Measurements from ENCODE around the gene GSS.

GSS gene

DNA sequence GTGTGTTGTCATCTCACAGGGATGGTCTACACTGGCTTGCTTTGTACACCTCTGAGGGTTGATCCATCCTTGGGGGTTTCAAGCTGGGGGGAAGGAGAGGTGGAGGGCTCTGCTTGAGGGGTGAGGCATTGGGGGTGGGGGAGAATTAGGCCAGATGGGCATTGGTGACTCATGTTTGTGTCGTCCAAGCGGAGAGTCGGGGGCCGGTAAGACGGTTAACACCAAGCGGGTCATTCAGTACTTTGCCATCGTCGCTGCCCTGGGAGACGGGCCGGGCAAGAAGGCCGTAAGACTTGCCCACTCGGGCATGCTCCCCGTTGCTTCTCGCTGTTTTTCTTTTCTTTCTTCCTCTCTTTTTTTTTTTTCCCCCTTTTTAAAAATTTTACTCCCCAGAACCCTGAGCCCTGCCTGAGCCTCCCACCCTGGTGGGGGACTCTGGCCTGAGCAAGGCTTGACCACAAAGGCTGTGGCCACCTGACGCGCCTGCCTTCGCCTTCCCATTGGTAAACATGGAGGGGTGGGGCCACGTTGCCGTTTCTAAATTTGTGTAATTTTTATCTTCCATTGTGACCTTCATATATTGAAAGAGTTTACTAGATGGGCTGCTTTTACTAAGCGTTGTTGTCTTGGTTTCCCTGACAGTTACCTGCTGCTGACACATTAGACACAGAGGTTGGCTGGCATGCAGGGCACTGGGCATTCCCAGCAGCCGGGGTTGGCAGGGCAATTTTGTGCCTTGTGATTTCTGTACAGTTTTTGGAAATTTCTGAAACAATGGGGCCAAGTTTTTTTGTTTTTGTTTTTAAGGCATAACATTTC lies 26.9 kb upstream of the GSS start:
- TF ChIP-seq, protein P1, sequence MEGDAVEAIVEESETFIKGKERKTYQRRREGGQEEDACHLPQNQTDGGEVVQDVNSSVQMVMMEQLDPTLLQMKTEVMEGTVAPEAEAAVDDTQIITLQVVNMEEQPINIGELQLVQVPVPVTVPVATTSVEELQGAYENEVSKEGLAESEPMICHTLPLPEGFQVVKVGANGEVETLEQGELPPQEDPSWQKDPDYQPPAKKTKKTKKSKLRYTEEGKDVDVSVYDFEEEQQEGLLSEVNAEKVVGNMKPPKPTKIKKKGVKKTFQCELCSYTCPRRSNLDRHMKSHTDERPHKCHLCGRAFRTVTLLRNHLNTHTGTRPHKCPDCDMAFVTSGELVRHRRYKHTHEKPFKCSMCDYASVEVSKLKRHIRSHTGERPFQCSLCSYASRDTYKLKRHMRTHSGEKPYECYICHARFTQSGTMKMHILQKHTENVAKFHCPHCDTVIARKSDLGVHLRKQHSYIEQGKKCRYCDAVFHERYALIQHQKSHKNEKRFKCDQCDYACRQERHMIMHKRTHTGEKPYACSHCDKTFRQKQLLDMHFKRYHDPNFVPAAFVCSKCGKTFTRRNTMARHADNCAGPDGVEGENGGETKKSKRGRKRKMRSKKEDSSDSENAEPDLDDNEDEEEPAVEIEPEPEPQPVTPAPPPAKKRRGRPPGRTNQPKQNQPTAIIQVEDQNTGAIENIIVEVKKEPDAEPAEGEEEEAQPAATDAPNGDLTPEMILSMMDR (IDR thresholded peaks at IDR 0.05): no peak
- no peak for DNase-seq
- H3K27ac Mint-ChIP-seq: no peak overlapping the region
- H3K9me3 Mint-ChIP-seq: no peaks in the 10 kb centered on the region
- peaks cover 31% of the 10 kb centered on the region for H3K27me3 Mint-ChIP-seq (ENCODE audit: low read depth, poor library complexity)
- H3K4me3 Mint-ChIP-seq: no peak overlapping the region
- no peaks in the 10 kb centered on the region for H3K36me3 Mint-ChIP-seq (ENCODE audit: low read depth)
- peaks cover 49% of the 10 kb centered on the region for H3K4me1 Mint-ChIP-seq

DNA sequence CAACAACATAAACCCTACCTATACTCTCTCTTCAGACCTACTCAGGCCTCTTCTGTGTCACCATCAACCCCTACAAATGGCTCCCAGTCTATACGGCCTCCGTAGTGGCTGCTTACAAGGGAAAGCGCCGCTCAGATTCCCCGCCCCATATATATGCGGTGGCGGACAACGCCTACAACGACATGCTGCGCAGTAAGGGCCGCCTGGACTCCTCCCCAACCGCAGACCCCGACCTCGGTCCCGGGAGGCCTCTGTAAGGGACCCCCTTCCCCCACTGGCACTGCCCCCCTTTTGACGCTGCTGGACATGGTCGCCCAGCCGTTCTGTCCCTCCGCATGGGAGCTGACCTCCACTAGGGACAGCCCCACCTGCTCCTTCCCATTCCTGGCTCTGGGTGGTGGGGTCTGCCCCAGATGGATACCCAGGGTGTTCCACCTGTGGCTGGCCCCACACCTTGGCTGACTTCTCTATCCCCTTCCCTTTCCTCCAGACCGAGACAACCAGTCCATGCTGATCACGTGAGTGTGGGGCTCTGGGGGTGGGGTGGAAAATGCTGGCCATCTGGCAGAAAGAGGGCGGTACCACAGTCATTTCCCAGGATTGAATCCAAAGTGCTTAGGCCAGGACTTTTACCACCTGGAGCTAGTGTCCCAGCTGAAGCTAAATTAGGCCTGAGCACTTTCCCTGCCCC lies 25.1 kb upstream of the GSS start:
- no peak for DNase-seq
- H3K36me3 Mint-ChIP-seq (ENCODE audit: low read depth): no peaks in the 10 kb centered on the region
- TF ChIP-seq, protein P1 (IDR thresholded peaks at IDR 0.05): no peak
- no peaks in the 10 kb centered on the region for H3K9me3 Mint-ChIP-seq
- no peak overlapping the region for H3K27ac Mint-ChIP-seq
- H3K4me3 Mint-ChIP-seq: no peak overlapping the region
- peaks cover 38% of the 10 kb centered on the region for H3K27me3 Mint-ChIP-seq (ENCODE audit: low read depth, poor library complexity)
- peaks cover 48% of the 10 kb centered on the region for H3K4me1 Mint-ChIP-seq

DNA sequence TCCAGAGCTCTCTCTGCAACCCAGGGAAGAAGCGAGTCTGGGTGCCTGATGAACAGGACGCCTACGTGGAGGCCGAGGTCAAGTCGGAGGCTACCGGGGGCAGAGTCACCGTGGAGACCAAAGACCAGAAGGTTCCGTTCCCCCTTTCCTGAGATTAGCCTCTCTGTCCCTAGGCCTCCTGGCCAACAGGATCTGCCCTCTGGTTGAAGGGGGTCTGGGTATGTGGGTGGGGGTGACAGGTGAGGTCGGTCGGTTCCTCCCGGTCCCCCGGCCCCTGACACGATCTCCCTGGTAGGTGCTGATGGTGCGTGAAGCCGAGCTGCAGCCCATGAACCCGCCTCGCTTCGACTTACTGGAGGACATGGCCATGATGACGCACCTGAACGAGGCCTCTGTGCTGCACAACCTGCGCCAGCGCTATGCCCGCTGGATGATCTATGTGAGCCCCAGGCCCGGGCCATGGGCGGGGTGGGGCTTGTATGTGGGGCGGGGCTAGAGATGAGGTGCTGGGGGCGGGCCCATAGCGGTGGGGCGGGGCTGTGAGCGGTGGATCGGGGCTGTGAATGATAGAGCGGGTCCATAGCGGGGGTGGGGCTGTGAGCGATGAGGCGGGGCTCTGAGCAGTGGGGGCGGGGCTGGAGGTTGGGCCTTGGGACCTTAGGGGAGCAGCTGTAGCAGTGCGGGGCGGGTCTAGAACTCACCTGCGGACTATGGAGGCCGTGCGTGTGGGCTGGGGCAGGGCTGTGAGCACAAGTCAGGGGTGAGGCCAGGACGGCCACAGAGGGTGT lies 24.0 kb upstream of the GSS start:
- TF ChIP-seq, protein P1 (IDR thresholded peaks at IDR 0.05): no peak
- peaks cover 30% of the 10 kb centered on the region for H3K27me3 Mint-ChIP-seq (ENCODE audit: low read depth, poor library complexity)
- no peaks in the 10 kb centered on the region for H3K36me3 Mint-ChIP-seq (ENCODE audit: low read depth)
- peaks cover 40% of the 10 kb centered on the region for H3K4me1 Mint-ChIP-seq
- no peak overlapping the region for H3K4me3 Mint-ChIP-seq
- peak; percentile 43 for DNase-seq
- H3K9me3 Mint-ChIP-seq: no peaks in the 10 kb centered on the region
- H3K27ac Mint-ChIP-seq: no peak overlapping the region

DNA sequence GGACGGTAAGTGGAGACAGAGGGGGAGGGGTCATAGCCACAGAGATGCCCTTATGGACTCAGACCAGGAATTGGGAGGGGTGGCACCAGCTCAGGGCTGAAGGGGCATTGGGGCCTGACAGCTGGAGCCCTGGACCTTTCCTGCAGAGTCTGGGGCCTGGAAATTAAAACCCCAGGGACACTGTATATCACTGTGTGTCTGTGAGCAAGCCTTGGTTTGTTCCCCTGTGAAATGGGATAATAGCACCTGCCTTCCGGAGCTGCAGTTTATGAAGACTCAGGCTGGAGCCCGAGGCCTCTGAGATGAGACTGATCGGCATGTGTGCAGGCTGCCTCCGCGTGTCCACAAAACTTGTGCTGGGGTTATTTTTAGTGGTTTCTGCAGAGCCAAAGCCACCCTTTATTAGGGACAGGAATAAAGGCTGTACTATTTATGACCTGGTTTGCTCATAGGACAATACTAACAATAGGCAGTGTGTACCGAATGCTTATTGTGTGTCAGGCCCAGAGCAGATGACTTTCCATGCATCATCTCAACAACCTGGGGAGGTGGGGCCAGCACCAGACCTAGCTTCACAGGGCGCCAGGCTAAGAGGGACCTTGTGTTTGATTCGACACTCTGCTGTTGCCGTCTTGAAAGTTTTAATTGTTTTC lies 22.6 kb upstream of the GSS start:
- H3K9me3 Mint-ChIP-seq: no peaks in the 10 kb centered on the region
- peaks cover 27% of the 10 kb centered on the region for H3K27me3 Mint-ChIP-seq (ENCODE audit: low read depth, poor library complexity)
- H3K4me1 Mint-ChIP-seq: peaks cover 34% of the 10 kb centered on the region
- no peak overlapping the region for H3K4me3 Mint-ChIP-seq
- TF ChIP-seq, protein P1 (IDR thresholded peaks at IDR 0.05): no peak
- H3K27ac Mint-ChIP-seq: no peak overlapping the region
- no peaks in the 10 kb centered on the region for H3K36me3 Mint-ChIP-seq (ENCODE audit: low read depth)
- DNase-seq: no peak

DNA sequence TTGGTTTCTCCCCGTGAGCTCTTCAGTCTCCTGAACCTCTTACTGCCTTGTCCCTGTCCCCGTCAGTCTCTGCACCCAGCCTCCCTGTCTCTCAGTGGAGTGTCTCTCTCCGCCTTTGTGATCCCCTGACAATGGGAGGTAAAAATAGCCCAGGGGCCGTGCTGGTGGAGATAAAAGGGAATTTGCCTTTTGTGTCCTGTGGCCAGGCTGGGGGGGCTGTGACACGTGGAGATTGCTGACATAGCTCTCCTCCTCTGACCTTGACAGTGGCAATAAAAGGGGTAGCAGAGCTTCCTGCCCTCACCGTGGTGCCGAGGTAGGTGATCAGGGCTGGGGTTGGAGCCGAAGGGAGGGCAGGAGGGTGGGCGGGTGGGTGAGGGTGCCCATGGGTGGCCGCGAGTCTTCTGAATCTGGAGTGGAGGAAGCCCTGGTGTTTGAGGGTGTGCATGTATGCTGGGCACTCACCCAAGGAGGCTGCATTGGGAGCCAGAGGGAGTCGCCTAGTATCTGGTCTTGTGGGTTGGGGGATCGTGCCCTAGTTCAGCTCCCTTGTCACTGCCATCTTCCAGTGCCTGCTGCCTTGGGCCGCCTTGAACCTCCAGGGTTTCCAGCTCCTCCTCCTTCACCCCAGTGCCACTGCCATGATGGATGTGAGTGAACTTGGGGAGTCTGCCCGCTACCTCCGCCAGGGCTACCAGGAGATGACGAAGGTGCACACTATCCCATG lies 21.9 kb upstream of the GSS start:
- TF ChIP-seq, protein P1 (IDR thresholded peaks at IDR 0.05): no peak
- Mint-ChIP-seq H3K27me3 (ENCODE audit: low read depth, poor library complexity) (peaks cover 25% of the 10 kb centered on the region), H3K9me3 (no peaks in the 10 kb centered on the region), H3K4me1 (peaks cover 32% of the 10 kb centered on the region), H3K27ac (no peak overlapping the region), H3K4me3 (no peak overlapping the region), H3K36me3 (ENCODE audit: low read depth) (no peaks in the 10 kb centered on the region)
- DNase-seq: no peak
